ENCODE results near the gene RALGAPA1.

DNA sequence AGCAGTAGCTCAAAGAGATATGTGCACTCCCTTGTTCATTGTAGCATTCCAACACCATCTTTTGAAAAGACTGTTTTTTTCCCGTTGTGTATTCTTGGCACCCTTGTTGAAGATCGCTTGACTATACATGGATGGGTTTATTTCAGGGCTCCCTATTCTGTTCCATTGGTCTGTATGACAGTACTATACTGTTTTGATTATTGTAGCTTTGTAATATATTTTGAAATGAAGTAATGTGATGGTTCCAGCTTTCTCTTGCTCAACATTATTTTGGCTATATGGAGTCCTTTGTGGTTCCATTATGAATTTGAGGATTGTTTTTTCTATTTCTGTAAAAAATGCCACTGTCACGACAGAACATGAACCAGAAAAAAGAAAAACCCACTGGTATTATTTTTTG, 42.7 kb upstream of the RALGAPA1 start:
- TF ChIP-seq CTCF (IDR thresholded peaks at IDR 0.05) (no peak), POLR2A (IDR thresholded peaks at IDR 0.05) (no peak)

Data from stomach (tissue), 4 donors.